Panc1 (cell line): ENCODE measurements around the gene GALP.

ENCODE experiments used
- CTCF ChIP-seq: fragments of 450-650 bp; IDR thresholded peaks from 2 replicates; pipeline ENCODE4 v1.5.1; 2017; ENCODE audit warnings: mild to moderate bottlenecking
- POLR2AphosphoS5 ChIP-seq: IDR thresholded peaks from 2 replicates; pipeline ENCODE4 v1.6.1; 2012; ENCODE audit warnings: mild to moderate bottlenecking, low read depth, low read length, moderate library complexity
- REST ChIP-seq, 2 experiments: IDR thresholded peaks; 2 replicates each; pipeline ENCODE4 v1.6.1; 2011 to 2012; ENCODE audit warnings: low read depth in 2 of 2, control low read depth in 1 of 2, low read length in 1 of 2, mild to moderate bottlenecking in 1 of 2, moderate library complexity in 1 of 2; ENCODE audit not compliant: insufficient read depth in 1 of 2
- SIN3A ChIP-seq: IDR thresholded peaks from 2 replicates; pipeline ENCODE4 v1.6.1; 2012; ENCODE audit warnings: low read depth, mild to moderate bottlenecking, low read length, moderate library complexity, borderline replicate concordance; ENCODE audit not compliant: insufficient read depth
- TCF7L2 ChIP-seq: IDR thresholded peaks from 2 replicates; pipeline ENCODE4 v1.6.1; 2011; ENCODE audit warnings: mild to moderate bottlenecking, low read depth, low read length, inconsistent platforms

GRCh38 chr19:56146904-56147303 is 28.9 kb upstream of the GALP start:
- TF ChIP-seq POLR2AphosphoS5 (no peak), CTCF (no peak), REST (IDR thresholded peaks at IDR 0.05; ENCODE audit: insufficient read depth in 1 of 2, low read depth in 2 of 2, low read length in 1 of 2) (no peak), TCF7L2 (no peak), SIN3A (no peak)
